GM12801 (cell line): ENCODE data around the gene MYT1.

Experiments
- TF ChIP-seq, protein P1 (sequence below): IDR thresholded peaks from one replicate; pipeline ENCODE4 v1.5.1; 2011; ENCODE audit warnings: control low read depth; ENCODE audit not compliant: insufficient read length; ENCODE audit errors: extremely low read depth

The MYT1 gene

DNA sequence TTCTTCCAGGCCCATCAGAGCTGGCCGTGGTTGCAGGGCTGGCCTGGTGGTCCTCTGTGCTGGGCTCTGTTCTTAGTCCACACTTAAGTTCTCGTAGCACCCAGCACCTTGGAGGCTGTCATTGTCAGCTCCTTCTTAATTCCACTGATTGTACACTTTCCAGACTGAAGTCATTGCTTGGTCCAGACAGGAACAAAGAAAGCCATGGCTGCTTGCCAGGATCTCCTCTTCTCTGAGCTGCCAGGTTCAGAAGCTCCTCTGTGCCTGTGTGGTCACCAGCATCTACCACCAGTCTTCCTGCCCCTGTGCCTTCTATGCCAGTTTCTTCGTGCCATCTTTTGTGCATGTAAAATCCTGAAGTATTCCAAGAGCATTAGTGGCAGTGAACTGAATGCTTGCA, 51.8 kb downstream of the MYT1 start:
- TF ChIP-seq, protein P1, sequence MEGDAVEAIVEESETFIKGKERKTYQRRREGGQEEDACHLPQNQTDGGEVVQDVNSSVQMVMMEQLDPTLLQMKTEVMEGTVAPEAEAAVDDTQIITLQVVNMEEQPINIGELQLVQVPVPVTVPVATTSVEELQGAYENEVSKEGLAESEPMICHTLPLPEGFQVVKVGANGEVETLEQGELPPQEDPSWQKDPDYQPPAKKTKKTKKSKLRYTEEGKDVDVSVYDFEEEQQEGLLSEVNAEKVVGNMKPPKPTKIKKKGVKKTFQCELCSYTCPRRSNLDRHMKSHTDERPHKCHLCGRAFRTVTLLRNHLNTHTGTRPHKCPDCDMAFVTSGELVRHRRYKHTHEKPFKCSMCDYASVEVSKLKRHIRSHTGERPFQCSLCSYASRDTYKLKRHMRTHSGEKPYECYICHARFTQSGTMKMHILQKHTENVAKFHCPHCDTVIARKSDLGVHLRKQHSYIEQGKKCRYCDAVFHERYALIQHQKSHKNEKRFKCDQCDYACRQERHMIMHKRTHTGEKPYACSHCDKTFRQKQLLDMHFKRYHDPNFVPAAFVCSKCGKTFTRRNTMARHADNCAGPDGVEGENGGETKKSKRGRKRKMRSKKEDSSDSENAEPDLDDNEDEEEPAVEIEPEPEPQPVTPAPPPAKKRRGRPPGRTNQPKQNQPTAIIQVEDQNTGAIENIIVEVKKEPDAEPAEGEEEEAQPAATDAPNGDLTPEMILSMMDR, result no peak

DNA sequence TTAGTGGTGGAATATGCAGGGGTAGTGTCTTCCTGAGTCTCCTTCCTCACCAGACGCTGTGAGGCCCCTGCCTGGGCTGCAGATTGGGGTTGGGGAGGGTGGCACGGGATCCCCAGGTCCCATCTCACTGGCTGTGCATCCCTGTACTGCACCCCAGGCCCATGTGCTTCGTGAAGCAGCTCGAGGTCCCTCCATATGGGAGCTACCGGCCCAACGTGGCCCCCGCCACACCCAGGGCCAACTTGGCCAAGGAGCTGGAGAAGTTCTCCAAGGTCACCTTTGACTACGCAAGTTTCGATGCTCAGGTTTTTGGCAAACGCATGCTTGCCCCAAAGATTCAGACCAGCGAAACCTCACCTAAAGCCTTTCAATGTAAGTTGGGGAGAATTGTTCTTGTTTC, 52.7 kb downstream of the MYT1 start:
- TF ChIP-seq, protein P1, result no peak

DNA sequence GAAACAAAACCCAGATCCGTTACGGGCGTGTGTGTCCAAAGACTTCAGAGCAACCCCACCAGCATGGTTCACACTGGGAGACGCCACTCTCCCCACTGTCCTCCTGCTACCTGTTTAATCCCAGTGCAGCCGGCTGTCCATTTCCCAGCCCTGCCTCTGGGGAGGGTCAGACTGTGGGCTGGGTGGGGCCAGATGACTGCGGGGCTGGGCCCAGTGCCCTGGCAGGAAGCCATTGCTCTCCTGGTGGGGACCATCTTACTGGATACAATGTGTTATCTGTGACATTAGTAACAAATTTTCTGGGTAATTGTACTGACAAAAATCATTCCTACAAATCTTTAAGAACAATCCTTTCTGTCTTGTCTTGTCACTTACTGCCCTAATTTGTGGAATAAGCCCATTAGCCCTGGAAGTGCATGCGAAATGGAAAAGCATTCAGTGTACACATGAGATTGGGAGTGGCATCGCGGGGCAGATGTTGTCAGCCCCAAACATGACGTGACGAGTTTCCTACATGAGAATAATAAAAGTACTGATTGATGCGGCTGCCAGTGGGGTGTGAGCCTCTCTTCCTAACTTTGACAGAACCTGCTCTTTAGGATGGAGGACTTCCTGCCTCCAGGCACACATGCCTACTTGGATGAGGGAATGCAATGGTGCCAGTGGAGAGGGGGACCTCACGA, 53.4 kb downstream of the MYT1 start:
- TF ChIP-seq, protein P1, result no peak

DNA sequence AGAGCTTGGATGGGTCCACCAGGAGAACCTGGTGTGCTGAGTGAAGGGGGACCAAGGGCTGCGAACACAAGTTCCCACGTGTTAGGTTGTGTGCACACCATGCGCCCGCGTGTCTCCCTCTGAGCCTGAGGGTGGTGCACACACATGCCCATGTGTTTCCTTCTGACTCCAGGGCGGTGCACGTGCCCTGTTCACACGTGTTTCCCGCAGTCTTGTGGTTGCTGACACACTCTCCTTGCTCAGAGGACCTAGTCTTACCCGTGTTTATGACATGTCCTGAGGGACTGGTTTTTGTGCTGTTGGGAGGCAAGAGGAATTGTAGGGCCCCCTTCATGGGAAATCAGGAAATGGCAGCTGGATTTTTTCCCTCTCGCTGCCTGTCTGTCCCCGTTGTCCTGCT, 55.0 kb downstream of the MYT1 start:
- TF ChIP-seq, protein P1, result no peak

DNA sequence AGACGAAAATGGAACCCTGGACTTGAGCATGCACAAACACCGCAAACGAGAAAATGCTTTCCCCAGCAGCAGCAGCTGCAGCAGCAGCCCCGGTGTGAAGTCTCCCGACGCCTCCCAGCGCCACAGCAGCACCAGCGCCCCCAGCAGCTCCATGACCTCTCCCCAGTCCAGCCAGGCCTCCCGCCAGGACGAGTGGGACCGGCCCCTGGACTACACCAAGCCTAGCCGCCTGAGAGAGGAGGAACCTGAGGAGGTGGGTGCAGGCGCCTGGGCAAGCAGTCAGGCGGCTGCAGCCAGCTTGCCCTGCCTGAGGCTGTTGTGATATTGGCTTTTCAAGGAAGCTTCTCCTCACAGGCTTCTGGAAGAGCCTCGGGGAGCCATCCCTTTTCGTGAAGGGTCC, 55.5 kb downstream of the MYT1 start:
- TF ChIP-seq, protein P1, result no peak

DNA sequence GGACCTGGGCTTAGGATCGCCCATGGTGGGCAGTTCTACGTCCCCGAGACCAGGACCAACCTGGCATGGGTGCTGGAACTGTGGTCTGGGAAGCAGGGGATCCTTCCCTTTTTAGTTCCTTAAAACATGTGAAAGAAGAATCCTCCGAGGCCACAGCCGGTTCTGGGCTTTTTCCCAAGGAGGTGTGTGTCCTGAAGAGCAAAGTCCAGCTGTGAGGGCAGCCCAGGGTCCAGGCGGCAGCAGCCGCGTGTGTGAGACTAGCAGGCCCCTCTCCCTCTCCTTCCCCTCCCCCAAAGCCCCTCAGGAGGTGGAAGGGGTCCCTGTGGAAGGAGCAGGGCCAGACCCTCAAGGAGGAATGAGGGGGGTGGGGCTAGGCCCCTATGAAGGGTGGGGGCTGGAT, 56.2 kb downstream of the MYT1 start:
- TF ChIP-seq, protein P1, result no peak

DNA sequence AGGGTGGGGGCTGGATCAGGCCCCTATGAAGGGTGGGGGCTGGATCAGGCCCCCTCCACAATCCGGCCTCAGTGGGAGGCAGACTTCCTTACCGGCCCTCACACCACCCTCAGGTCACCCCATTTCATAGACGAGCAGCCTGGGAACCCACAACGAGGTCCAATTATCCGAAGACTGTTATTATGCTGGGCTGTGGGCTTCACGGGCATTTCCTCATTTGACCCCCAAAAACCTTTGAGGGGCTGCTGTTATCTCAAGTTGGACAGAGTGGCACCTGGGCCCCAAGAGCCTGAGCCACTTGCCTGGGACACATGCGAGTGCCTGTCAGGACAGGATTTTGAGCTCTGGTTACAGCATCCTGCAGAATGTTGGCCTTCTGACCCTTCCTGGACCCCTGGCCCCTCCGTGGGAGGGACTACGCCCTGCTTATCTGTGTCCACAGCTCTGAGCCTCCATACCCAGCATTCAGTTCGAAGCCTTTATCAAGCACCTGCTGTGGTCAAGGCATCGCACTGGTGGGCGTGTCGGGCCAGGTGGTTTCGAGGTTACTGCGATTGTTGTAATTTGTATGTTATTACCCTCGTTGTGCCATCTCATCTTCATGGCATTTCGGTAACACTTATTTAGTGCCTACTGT, 56.8 kb downstream of the MYT1 start:
- TF ChIP-seq, protein P1, result no peak
